Measurements from ENCODE around the gene C22orf15.

C22orf15 gene

GRCh38 chr22:23787600-23787896 is 24.8 kb downstream of the C22orf15 start:
- Mint-ChIP-seq H3K27ac (peak overlapping the region; percentile 97 to 98), H3K9me3 (no peaks in the 10 kb centered on the region), H3K4me1 (peaks cover 51% of the 10 kb centered on the region), H3K4me3 (peak overlapping the region; percentile 90), H3K27me3 (no peaks in the 10 kb centered on the region)
- DNase-seq (no peak), ATAC-seq (no peak)

- Mint-ChIP-seq H3K9me3 (no peaks in the 10 kb centered on the region), H3K4me3 (peak overlapping the region; percentile 90), H3K27me3 (no peaks in the 10 kb centered on the region), H3K27ac (peak overlapping the region; percentile 12 to 97), H3K4me1 (peaks cover 55% of the 10 kb centered on the region)
- DNase-seq (no peak), ATAC-seq (no peak)
These were observed 25.1 kb downstream of the C22orf15 start for GRCh38 chr22:23787910-23788309.

- Mint-ChIP-seq H3K27me3 (no peaks in the 10 kb centered on the region), H3K27ac (no peak overlapping the region), H3K9me3 (no peaks in the 10 kb centered on the region), H3K4me1 (peaks cover 56% of the 10 kb centered on the region), H3K4me3 (peak overlapping the region in 1 of 2 donors; percentile 13)
- DNase-seq (no peak), ATAC-seq (no peak)
These were observed 26.3 kb downstream of the C22orf15 start for GRCh38 chr22:23789121-23789520.

GRCh38 chr22:23789638-23790037 is 26.8 kb downstream of the C22orf15 start:
- Mint-ChIP-seq H3K27me3 (no peaks in the 10 kb centered on the region), H3K27ac (peak overlapping the region; percentile 42 to 58), H3K4me3 (peak overlapping the region in 1 of 2 donors; percentile 13), H3K4me1 (peaks cover 51% of the 10 kb centered on the region), H3K9me3 (no peaks in the 10 kb centered on the region)
- ATAC-seq (no peak), DNase-seq (no peak)

GRCh38 chr22:23790819-23791737 is 28.3 kb downstream of the C22orf15 start:
- DNase-seq (no peak), ATAC-seq (no peak)
- no peaks in the 10 kb centered on the region for H3K27me3 Mint-ChIP-seq
- peaks cover 45% of the 10 kb centered on the region for H3K4me1 Mint-ChIP-seq
- H3K4me3 Mint-ChIP-seq = no peak overlapping the region
- H3K27ac Mint-ChIP-seq = no peak overlapping the region
- H3K9me3 Mint-ChIP-seq = no peaks in the 10 kb centered on the region

GRCh38 chr22:23791738-23792645 is 29.2 kb downstream of the C22orf15 start:
- no peak overlapping the region for H3K27ac Mint-ChIP-seq
- no peak for DNase-seq
- no peaks in the 10 kb centered on the region for H3K27me3 Mint-ChIP-seq
- no peak overlapping the region for H3K4me3 Mint-ChIP-seq
- no peaks in the 10 kb centered on the region for H3K9me3 Mint-ChIP-seq
- H3K4me1 Mint-ChIP-seq = peaks cover 39% of the 10 kb centered on the region
- ATAC-seq = no peak

- Mint-ChIP-seq H3K27me3 (no peaks in the 10 kb centered on the region), H3K27ac (peak overlapping the region in 1 of 2 donors; percentile 37), H3K9me3 (no peaks in the 10 kb centered on the region), H3K4me3 (no peak overlapping the region), H3K4me1 (peaks cover 31% of the 10 kb centered on the region)
- ATAC-seq (no peak), DNase-seq (no peak)
These were observed 30.5 kb downstream of the C22orf15 start for GRCh38 chr22:23793326-23793725.

- no peak for ATAC-seq
- no peak overlapping the region for H3K27ac Mint-ChIP-seq
- H3K9me3 Mint-ChIP-seq = no peaks in the 10 kb centered on the region
- peaks cover 18% of the 10 kb centered on the region for H3K4me1 Mint-ChIP-seq
- no peak overlapping the region for H3K4me3 Mint-ChIP-seq
- no peaks in the 10 kb centered on the region for H3K27me3 Mint-ChIP-seq
- no peak for DNase-seq
These were observed 33.7 kb downstream of the C22orf15 start for GRCh38 chr22:23796461-23796860.

- ATAC-seq = no peak
- H3K4me1 Mint-ChIP-seq = no peaks in the 10 kb centered on the region
- no peak overlapping the region for H3K27ac Mint-ChIP-seq
- no peak for DNase-seq
- H3K27me3 Mint-ChIP-seq = no peaks in the 10 kb centered on the region
- H3K9me3 Mint-ChIP-seq = no peaks in the 10 kb centered on the region
- H3K4me3 Mint-ChIP-seq = no peak overlapping the region
These were observed 37.8 kb downstream of the C22orf15 start for GRCh38 chr22:23800297-23801237.

GRCh38 chr22:23801238-23801821 is 38.5 kb downstream of the C22orf15 start:
- DNase-seq (no peak), ATAC-seq (no peak)
- Mint-ChIP-seq H3K27ac (peak overlapping the region in 1 of 2 donors; percentile 76), H3K27me3 (no peaks in the 10 kb centered on the region), H3K4me3 (no peak overlapping the region), H3K9me3 (no peaks in the 10 kb centered on the region), H3K4me1 (no peaks in the 10 kb centered on the region)

GRCh38 chr22:23801886-23802377 is 39.1 kb downstream of the C22orf15 start:
- no peaks in the 10 kb centered on the region for H3K4me1 Mint-ChIP-seq
- ATAC-seq (no peak), DNase-seq (no peak)
- no peak overlapping the region for H3K4me3 Mint-ChIP-seq
- no peaks in the 10 kb centered on the region for H3K27me3 Mint-ChIP-seq
- H3K27ac Mint-ChIP-seq = peak overlapping the region in 1 of 2 donors; percentile 55
- H3K9me3 Mint-ChIP-seq = no peaks in the 10 kb centered on the region

- Mint-ChIP-seq H3K9me3 (no peaks in the 10 kb centered on the region), H3K27ac (peak overlapping the region in 1 of 2 donors; percentile 39), H3K4me1 (no peaks in the 10 kb centered on the region), H3K27me3 (no peaks in the 10 kb centered on the region), H3K4me3 (no peak overlapping the region)
- no peak for ATAC-seq
- DNase-seq = no peak
These were observed 40.4 kb downstream of the C22orf15 start for GRCh38 chr22:23803001-23803819.

GRCh38 chr22:23804781-23805291 is 42.0 kb downstream of the C22orf15 start:
- Mint-ChIP-seq H3K27ac (peak overlapping the region in 1 of 2 donors; percentile 8), H3K27me3 (no peaks in the 10 kb centered on the region), H3K4me3 (no peak overlapping the region), H3K9me3 (no peaks in the 10 kb centered on the region), H3K4me1 (no peaks in the 10 kb centered on the region)
- ATAC-seq = no peak
- DNase-seq = no peak

GRCh38 chr22:23806837-23807236 is 44.0 kb downstream of the C22orf15 start:
- Mint-ChIP-seq H3K4me1 (no peaks in the 10 kb centered on the region), H3K27me3 (no peaks in the 10 kb centered on the region), H3K9me3 (no peaks in the 10 kb centered on the region), H3K4me3 (no peak overlapping the region), H3K27ac (no peak overlapping the region)
- ATAC-seq (no peak), DNase-seq (no peak)
